Neural cell (in vitro differentiated cells): ENCODE measurements around the gene SPHK2. TPM values are rescaled to one million over a fixed set of nuclear protein-coding genes. Genes with fewer than 3 reads are reported as not detected.

Experiments
- H2AFZ ChIP-seq: fragments of 200-600, 300-800 bp; sonication (generic), shearing (Covaris generic); 2 replicates; pipeline ENCODE4 v1.6.0; 2014; ENCODE audit warnings: low read depth, mild to moderate bottlenecking, antibody characterized with exemption, low read length, moderate library complexity
- H3F3A ChIP-seq: fragments of 200-600 bp; shearing (Covaris generic); 2 replicates; pipeline ENCODE4 v1.6.1; 2016; ENCODE audit warnings: mild to moderate bottlenecking, moderate library complexity, mixed read lengths, antibody characterized with exemption, low read length; ENCODE audit not compliant: insufficient read depth, poor library complexity, severe bottlenecking
- H3K27ac ChIP-seq: fragments of 200-600, 300-800 bp; sonication (generic), shearing (Covaris generic); 2 replicates; pipeline ENCODE4 v1.5.1; 2014; ENCODE audit warnings: mild to moderate bottlenecking, low read length, moderate library complexity
- H3K27me3 ChIP-seq: fragments of 300-800, 200-600 bp; sonication (generic), shearing (Covaris generic); 2 replicates; pipeline ENCODE4 v1.6.0; 2014; ENCODE audit warnings: mild to moderate bottlenecking, low read depth, low read length, moderate library complexity; ENCODE audit not compliant: insufficient read depth
- H3K36me3 ChIP-seq: fragments of 300-800, 200-600 bp; sonication (generic), shearing (Covaris generic); 2 replicates; pipeline ENCODE4 v1.5.1; 2014; ENCODE audit warnings: mild to moderate bottlenecking, antibody characterized with exemption, low read length, moderate library complexity; ENCODE audit not compliant: insufficient read depth
- H3K4me2 ChIP-seq: fragments of 300-800, 200-600 bp; sonication (generic), shearing (Covaris generic); 2 replicates; pipeline ENCODE4 v1.6.0; 2014; ENCODE audit warnings: mild to moderate bottlenecking, low read length
- H3K4me3 ChIP-seq: fragments of 300-800, 200-600 bp; sonication (generic), shearing (Covaris generic); 2 replicates; pipeline ENCODE4 v1.5.1; 2014; ENCODE audit warnings: mild to moderate bottlenecking, low read length, moderate library complexity
- H3K79me2 ChIP-seq: fragments of 200-600 bp; shearing (Covaris generic); replicated peaks from 2 replicates; pipeline ENCODE4 v1.6.0; 2014; ENCODE audit warnings: mild to moderate bottlenecking, low read length, moderate library complexity; ENCODE audit not compliant: insufficient read depth
- H3K9ac ChIP-seq: fragments of 300-800, 200-600 bp; sonication (generic), shearing (Covaris generic); 2 replicates; pipeline ENCODE4 v1.6.1; 2016; ENCODE audit warnings: mild to moderate bottlenecking, low read length, mixed read lengths
- H3K9me2 ChIP-seq: fragments of 200-600 bp; shearing (Covaris generic); 2 replicates; pipeline ENCODE4 v1.6.1; 2016; ENCODE audit warnings: mild to moderate bottlenecking, low read length, mixed read lengths; ENCODE audit not compliant: insufficient read depth
- H3K9me3 ChIP-seq: fragments of 200-600, 300-800 bp; sonication (generic), shearing (Covaris generic); 2 replicates; pipeline ENCODE4 v1.6.1; 2016; ENCODE audit warnings: mild to moderate bottlenecking, mixed run types, low read length, moderate library complexity, mixed read lengths
- H4K20me1 ChIP-seq: fragments of 200-600 bp; shearing (Covaris generic); 2 replicates; pipeline ENCODE4 v1.6.1; 2016; ENCODE audit warnings: mild to moderate bottlenecking, mixed run types; ENCODE audit not compliant: insufficient read depth
- CTCF ChIP-seq: fragments of 450-650 bp; IDR thresholded peaks from 2 replicates; pipeline ENCODE4 v1.5.1; 2014; ENCODE audit warnings: antibody characterized with exemption, mild to moderate bottlenecking, moderate library complexity; ENCODE audit not compliant: poor library complexity, severe bottlenecking
- EP300 ChIP-seq: fragments of 450-650 bp; conservative IDR thresholded peaks from 2 replicates; pipeline ENCODE4 v1.6.1; 2014; ENCODE audit warnings: antibody characterized with exemption, mild to moderate bottlenecking, moderate library complexity; ENCODE audit not compliant: poor library complexity, severe bottlenecking
- EZH2 ChIP-seq: fragments of 200-600, 300-800 bp; shearing (Covaris generic), sonication (generic); IDR thresholded peaks from 2 replicates; pipeline ENCODE4 v1.6.1; 2014; ENCODE audit warnings: antibody characterized with exemption, low read length, borderline replicate concordance, mild to moderate bottlenecking; ENCODE audit not compliant: insufficient read depth, poor library complexity, severe bottlenecking
- MXI1 ChIP-seq: fragments of 450-650 bp; conservative IDR thresholded peaks from 2 replicates; pipeline ENCODE4 v1.6.1; 2014; ENCODE audit warnings: antibody characterized with exemption, mild to moderate bottlenecking; ENCODE audit not compliant: poor library complexity, severe bottlenecking
- POLR2AphosphoS5 ChIP-seq: IDR thresholded peaks from 2 replicates; pipeline ENCODE4 v1.6.1; 2012
- RAD21 ChIP-seq: fragments of 450-650 bp; conservative IDR thresholded peaks from 2 replicates; pipeline ENCODE4 v1.6.1; 2014; ENCODE audit warnings: antibody characterized with exemption, mild to moderate bottlenecking, moderate library complexity
- SMC3 ChIP-seq: fragments of 450-650 bp; conservative IDR thresholded peaks from 2 replicates; pipeline ENCODE4 v1.6.1; 2014; ENCODE audit warnings: antibody characterized with exemption, mild to moderate bottlenecking, moderate library complexity; ENCODE audit not compliant: poor library complexity
- TAF1 ChIP-seq: IDR thresholded peaks from 2 replicates; pipeline ENCODE4 v1.6.1; 2012; ENCODE audit warnings: low read depth
- polyA plus RNA-seq: library from polyadenylated mRNA; depleted of rRNA; stranded (reverse); fragments of >200 nt; gene quantifications from 2 replicates; pipeline ENCODE4 v1.2.3, GENCODE V29; 2014
- TF ChIP-seq, protein P1 (sequence below): IDR thresholded peaks from 2 replicates; pipeline ENCODE4 v1.6.1; 2012; ENCODE audit warnings: borderline replicate concordance

The SPHK2 gene
- polyA plus RNA-seq, 1 donor from 2014 or later = 22.6 TPM

GRCh38 chr19:48596679-48597465, 22.4 kb upstream of the SPHK2 start:
- Histone ChIP-seq H3K9me2 (no peaks in the 10 kb centered on the region), H3K4me2 (no peak overlapping the region), H4K20me1 (no peaks in the 10 kb centered on the region), H3K27ac (no peak overlapping the region), H3K79me2 (no peaks in the 10 kb centered on the region), H3K4me3 (no peak overlapping the region), H3K36me3 (no peaks in the 10 kb centered on the region), H3F3A (no peaks in the 10 kb centered on the region), H3K27me3 (no peaks in the 10 kb centered on the region), H3K9me3 (no peaks in the 10 kb centered on the region), H2AFZ (no peak overlapping the region), H3K9ac (no peak overlapping the region)
- TF ChIP-seq EP300 (no peak), SMC3 (no peak), CTCF (no peak)
- TF ChIP-seq, protein P1, sequence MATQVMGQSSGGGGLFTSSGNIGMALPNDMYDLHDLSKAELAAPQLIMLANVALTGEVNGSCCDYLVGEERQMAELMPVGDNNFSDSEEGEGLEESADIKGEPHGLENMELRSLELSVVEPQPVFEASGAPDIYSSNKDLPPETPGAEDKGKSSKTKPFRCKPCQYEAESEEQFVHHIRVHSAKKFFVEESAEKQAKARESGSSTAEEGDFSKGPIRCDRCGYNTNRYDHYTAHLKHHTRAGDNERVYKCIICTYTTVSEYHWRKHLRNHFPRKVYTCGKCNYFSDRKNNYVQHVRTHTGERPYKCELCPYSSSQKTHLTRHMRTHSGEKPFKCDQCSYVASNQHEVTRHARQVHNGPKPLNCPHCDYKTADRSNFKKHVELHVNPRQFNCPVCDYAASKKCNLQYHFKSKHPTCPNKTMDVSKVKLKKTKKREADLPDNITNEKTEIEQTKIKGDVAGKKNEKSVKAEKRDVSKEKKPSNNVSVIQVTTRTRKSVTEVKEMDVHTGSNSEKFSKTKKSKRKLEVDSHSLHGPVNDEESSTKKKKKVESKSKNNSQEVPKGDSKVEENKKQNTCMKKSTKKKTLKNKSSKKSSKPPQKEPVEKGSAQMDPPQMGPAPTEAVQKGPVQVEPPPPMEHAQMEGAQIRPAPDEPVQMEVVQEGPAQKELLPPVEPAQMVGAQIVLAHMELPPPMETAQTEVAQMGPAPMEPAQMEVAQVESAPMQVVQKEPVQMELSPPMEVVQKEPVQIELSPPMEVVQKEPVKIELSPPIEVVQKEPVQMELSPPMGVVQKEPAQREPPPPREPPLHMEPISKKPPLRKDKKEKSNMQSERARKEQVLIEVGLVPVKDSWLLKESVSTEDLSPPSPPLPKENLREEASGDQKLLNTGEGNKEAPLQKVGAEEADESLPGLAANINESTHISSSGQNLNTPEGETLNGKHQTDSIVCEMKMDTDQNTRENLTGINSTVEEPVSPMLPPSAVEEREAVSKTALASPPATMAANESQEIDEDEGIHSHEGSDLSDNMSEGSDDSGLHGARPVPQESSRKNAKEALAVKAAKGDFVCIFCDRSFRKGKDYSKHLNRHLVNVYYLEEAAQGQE = no peak

DNA sequence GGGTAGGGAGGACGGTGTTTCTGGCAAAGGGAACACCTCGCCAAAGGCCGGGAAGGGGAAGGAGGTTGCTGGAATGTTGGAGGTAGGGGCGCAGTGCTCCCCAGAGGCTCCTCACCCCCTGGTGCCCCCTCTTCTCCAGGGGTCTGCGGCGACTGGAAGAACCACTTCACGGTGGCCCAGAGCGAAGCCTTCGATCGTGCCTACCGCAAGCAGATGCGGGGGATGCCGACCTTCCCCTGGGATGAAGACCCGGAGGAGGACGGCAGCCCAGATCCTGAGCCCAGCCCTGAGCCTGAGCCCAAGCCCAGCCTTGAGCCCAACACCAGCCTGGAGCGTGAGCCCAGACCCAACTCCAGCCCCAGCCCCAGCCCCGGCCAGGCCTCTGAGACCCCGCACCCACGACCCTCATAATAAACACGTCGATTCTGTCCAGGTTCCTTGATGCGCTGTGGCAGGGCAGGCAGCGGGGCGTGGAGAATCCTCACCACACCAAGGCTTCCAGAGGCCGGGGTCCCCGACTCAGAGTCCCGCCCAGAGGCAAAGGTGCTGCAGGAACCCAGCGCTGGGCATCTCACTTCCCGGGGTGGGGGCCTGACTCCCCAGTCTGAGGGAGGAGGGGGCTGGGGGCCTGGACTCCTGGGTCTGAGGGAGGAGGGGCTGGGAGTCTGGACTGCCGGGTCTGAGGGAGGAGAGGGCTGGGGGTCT, 20.2 kb upstream of the SPHK2 start:
- Histone ChIP-seq H3K36me3 (no peaks in the 10 kb centered on the region), H3F3A (no peaks in the 10 kb centered on the region), H3K4me2 (no peak overlapping the region), H3K79me2 (no peaks in the 10 kb centered on the region), H2AFZ (no peak overlapping the region), H3K9ac (no peak overlapping the region), H4K20me1 (no peaks in the 10 kb centered on the region), H3K4me3 (no peak overlapping the region), H3K9me2 (no peaks in the 10 kb centered on the region), H3K27me3 (no peaks in the 10 kb centered on the region), H3K27ac (no peak overlapping the region), H3K9me3 (no peaks in the 10 kb centered on the region)
- TF ChIP-seq MXI1 (no peak), EZH2 (no peak), EP300 (no peak), SMC3 (no peak), RAD21 (no peak), TAF1 (no peak), CTCF (no peak), POLR2AphosphoS5 (no peak)
- TF ChIP-seq, protein P1 = no peak
